ENCODE data around the gene CLEC11A. TPM values are rescaled to one million over a fixed set of nuclear protein-coding genes. Genes with fewer than 3 reads are reported as not detected.
"Not testable (repeated sequence)": the region's sequence is repeated elsewhere in the genome, so short reads cannot be mapped to it uniquely, and the experiment has no call there.

The CLEC11A gene
- polyA plus RNA-seq, 1 experiment = 43.9 TPM

DNA sequence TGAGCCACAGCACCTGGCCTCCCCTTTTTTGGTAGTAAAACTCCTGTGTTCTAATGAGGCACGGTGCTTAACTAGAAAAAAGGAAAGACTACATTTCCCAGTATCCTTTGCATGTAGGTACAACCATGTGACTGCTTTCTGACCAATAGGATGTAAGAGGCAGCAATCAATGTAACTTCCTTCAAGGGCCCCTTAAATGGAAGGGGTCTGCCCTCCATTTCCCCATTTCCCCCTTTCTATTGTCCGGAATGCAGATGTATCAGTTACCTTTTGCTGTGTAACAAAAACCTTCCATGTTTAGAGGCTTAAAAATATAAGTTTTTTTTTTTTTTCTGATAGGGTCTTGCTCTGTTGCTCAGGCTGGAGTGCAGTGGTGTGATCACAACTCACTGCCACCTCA, 49.3 kb downstream of the CLEC11A start:
- Histone ChIP-seq H3K4me3 (ENCODE audit: low read depth, low read length) (no peak overlapping the region), H3K27me3 (ENCODE audit: control insufficient read depth, insufficient read depth, low read length) (no peaks in the 10 kb centered on the region), H3K27ac (ENCODE audit: low read depth, low read length) (no peak overlapping the region), H3K9me3 (ENCODE audit: control insufficient read depth, insufficient read depth, low read length) (no peaks in the 10 kb centered on the region; the same call in 1 of the 2 replicates)
- no peak for DNase-seq (ENCODE audit: low read depth, low spot score)
- TF ChIP-seq, protein P1, sequence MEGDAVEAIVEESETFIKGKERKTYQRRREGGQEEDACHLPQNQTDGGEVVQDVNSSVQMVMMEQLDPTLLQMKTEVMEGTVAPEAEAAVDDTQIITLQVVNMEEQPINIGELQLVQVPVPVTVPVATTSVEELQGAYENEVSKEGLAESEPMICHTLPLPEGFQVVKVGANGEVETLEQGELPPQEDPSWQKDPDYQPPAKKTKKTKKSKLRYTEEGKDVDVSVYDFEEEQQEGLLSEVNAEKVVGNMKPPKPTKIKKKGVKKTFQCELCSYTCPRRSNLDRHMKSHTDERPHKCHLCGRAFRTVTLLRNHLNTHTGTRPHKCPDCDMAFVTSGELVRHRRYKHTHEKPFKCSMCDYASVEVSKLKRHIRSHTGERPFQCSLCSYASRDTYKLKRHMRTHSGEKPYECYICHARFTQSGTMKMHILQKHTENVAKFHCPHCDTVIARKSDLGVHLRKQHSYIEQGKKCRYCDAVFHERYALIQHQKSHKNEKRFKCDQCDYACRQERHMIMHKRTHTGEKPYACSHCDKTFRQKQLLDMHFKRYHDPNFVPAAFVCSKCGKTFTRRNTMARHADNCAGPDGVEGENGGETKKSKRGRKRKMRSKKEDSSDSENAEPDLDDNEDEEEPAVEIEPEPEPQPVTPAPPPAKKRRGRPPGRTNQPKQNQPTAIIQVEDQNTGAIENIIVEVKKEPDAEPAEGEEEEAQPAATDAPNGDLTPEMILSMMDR (IDR thresholded peaks at IDR 0.05; ENCODE audit: low read depth, low read length) = no peak
- ChIA-PET POLR2A (no interaction called here), CTCF (interaction anchor here (0.7 kb wide), 1 partner anchor 48 kb away, joined by 7 read pairs; no protein-coding TSS in a partner anchor)

DNA sequence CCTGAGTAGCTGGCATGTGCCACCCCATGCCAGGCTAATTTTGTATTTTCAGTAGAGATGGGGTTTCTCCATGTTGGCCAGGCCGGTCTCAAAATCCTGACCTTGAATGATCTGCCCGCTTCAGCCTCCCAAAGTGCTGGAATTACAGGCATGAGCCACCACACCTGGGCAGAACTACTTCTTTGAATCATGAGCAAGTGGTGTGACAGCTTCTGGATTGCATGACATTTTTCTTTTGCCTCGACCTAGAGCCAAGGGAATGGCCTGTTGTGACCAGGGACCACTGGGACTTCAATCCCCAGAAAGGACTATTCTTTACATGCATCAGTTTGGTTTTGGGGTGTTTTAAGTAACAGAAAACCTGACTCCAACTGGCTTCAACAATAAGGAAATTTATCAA, 49.7 kb downstream of the CLEC11A start:
- DNase-seq (ENCODE audit: low read depth, low spot score); H3K27me3 ChIP-seq (ENCODE audit: control insufficient read depth, insufficient read depth, low read length); H3K9me3 ChIP-seq (ENCODE audit: control insufficient read depth, insufficient read depth, low read length); H3K4me3 ChIP-seq (ENCODE audit: low read depth, low read length); H3K27ac ChIP-seq (ENCODE audit: low read depth, low read length); POLR2A ChIA-PET: not testable (repeated sequence)
- CTCF ChIA-PET = interaction anchor here (0.7 kb wide), 1 partner anchor 48 kb away, joined by 7 read pairs; no protein-coding TSS in a partner anchor

DNA sequence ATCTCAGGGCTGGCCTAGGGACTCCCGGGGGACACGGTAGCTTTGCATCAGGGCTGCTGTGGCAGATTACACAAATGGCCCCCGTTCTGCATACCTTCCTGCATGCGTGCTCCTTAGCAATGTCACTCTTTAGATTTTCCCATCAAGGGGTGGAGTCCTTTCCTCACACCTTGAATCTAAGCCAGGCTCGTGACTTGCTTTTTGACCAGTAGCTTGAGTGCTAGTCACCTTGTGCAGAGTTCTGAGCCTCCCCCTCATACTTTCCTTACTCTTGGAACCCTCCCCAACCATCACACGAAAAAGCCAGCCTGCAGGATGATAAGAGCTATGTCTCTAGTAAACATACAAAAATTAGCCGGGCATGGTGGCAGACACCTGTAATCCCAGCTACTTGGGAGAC, 50.3 kb downstream of the CLEC11A start:
- CTCF ChIA-PET; H3K27ac ChIP-seq (ENCODE audit: low read depth, low read length); H3K9me3 ChIP-seq (ENCODE audit: control insufficient read depth, insufficient read depth, low read length); H3K27me3 ChIP-seq (ENCODE audit: control insufficient read depth, insufficient read depth, low read length); POLR2A ChIA-PET; H3K4me3 ChIP-seq (ENCODE audit: low read depth, low read length); DNase-seq (ENCODE audit: low read depth, low spot score): not testable (repeated sequence)

Other genes starting within 250 kb of the CLEC11A start
- gene EMC10, start 246.9 kb upstream of the CLEC11A start, polyA plus RNA-seq (2011; rRNA removed) = 45.4 and 57.2 TPM in 2 replicates
- 0.32 and 0.48 TPM in 2 replicates for gene GARIN5A, start 246.5 kb upstream of the CLEC11A start, polyA plus RNA-seq (2011; rRNA removed)
- gene JOSD2, start 212.2 kb upstream of the CLEC11A start, polyA plus RNA-seq (2011; rRNA removed) = 19.6 and 30.7 TPM in 2 replicates
- gene ASPDH, start 209.5 kb upstream of the CLEC11A start, polyA plus RNA-seq (2011; rRNA removed) = not detected in 2 replicates
- gene LRRC4B, start 154.9 kb upstream of the CLEC11A start, polyA plus RNA-seq (2011; rRNA removed) = not detected in 2 replicates
- 0.02 and 0.05 TPM in 2 replicates for gene SYT3, start 83.5 kb upstream of the CLEC11A start, polyA plus RNA-seq (2011; rRNA removed)
- not detected in 2 replicates for gene C19orf81, start 73.9 kb upstream of the CLEC11A start, polyA plus RNA-seq (2011; rRNA removed)
- 2.4 and 3.5 TPM in 2 replicates for gene SHANK1, start 3.6 kb upstream of the CLEC11A start, polyA plus RNA-seq (2011; rRNA removed)
- gene GPR32, start 47.1 kb downstream of the CLEC11A start, polyA plus RNA-seq (2011; rRNA removed) = not detected in 2 replicates
- gene ACP4, start 67.1 kb downstream of the CLEC11A start, polyA plus RNA-seq (2011; rRNA removed) = not detected in 2 replicates
- gene KLK1, start 100.4 kb downstream of the CLEC11A start, polyA plus RNA-seq (2011; rRNA removed) = not detected in 2 replicates
- not detected in 2 replicates for gene KLK15, start 110.2 kb downstream of the CLEC11A start, polyA plus RNA-seq (2011; rRNA removed)
- gene KLK3, start 131.6 kb downstream of the CLEC11A start, polyA plus RNA-seq (2011; rRNA removed) = not detected in 2 replicates
- not detected in 2 replicates for gene KLK2, start 150.1 kb downstream of the CLEC11A start, polyA plus RNA-seq (2011; rRNA removed)
- gene KLK4, start 188.0 kb downstream of the CLEC11A start, polyA plus RNA-seq (2011; rRNA removed) = not detected in 2 replicates
- not detected in 2 replicates for gene KLK5, start 229.7 kb downstream of the CLEC11A start, polyA plus RNA-seq (2011; rRNA removed)
- gene KLK6, start 246.2 kb downstream of the CLEC11A start, polyA plus RNA-seq (2011; rRNA removed) = not detected in 2 replicates

All from AG04450 (cell line).